IPS-15b (cell line): Measurements from ENCODE around the gene PCDHGC5.

Source experiments
- H3K27me3 ChIP-seq: one replicate; pipeline ENCODE4 v1.6.1; 2013; ENCODE audit warnings: low read length; ENCODE audit not compliant: control insufficient read depth, insufficient read depth
- H3K36me3 ChIP-seq: one replicate; pipeline ENCODE4 v1.6.1; 2013; ENCODE audit warnings: low read length; ENCODE audit not compliant: control insufficient read depth, insufficient read depth
- H3K4me1 ChIP-seq: one replicate; pipeline ENCODE4 v1.6.1; 2013; ENCODE audit warnings: mild to moderate bottlenecking, low read length; ENCODE audit not compliant: control insufficient read depth, insufficient read depth
- H3K4me3 ChIP-seq: one replicate; pipeline ENCODE4 v1.5.1; 2013; ENCODE audit warnings: low read depth, low read length
- H3K9ac ChIP-seq: one replicate; pipeline ENCODE4 v1.6.1; 2013; ENCODE audit warnings: low read depth, mild to moderate bottlenecking, low read length
- H3K9me3 ChIP-seq: one replicate; pipeline ENCODE4 v1.6.1; 2013; ENCODE audit warnings: mild to moderate bottlenecking, low read length; ENCODE audit not compliant: control insufficient read depth, insufficient read depth

The PCDHGC5 gene

DNA sequence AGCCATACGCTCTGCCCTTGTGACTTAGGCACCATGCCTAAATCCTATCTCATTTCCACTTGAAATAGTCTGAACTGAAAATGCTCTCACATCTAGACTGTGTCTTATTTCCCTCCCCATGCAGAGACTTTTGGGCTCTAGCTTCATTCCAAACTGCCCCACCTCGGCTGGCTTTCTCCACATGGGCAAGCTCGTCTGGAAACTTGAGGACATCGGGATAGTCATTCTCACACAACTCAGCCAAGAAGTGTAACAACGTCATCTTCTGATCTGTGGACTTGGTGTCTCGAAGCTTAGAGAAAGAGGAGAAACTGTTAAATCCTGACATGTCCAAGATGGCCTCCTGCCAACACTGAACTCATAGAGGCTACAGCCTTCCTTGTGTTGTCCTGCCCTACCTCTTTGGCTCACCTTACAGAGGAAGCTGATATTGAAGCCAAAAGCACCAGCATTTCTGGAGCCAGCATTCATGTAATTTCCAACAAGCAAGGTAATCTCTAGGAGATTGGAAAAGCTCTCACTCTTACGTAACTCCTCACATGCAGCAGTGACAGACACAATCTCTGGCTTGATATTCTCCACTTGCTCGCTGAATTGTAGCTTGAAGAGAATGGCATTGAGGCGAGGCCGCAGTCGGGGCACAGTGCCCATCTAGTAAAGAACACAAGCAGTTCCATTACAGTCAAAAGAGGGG lies 39.6 kb downstream of the PCDHGC5 start:
- Histone ChIP-seq H3K4me3 (no peak overlapping the region), H3K9me3 (no peaks in the 10 kb centered on the region), H3K9ac (no peak overlapping the region), H3K36me3 (peaks cover 11% of the 10 kb centered on the region), H3K27me3 (no peaks in the 10 kb centered on the region), H3K4me1 (peaks cover 12% of the 10 kb centered on the region)

GRCh38 chr5:141529002-141529401 lies 40.1 kb downstream of the PCDHGC5 start:
- H3K36me3 ChIP-seq, result peaks cover 11% of the 10 kb centered on the region
- H3K4me1 ChIP-seq, result peaks cover 12% of the 10 kb centered on the region
- no peak overlapping the region for H3K4me3 ChIP-seq
- H3K9me3 ChIP-seq, result no peaks in the 10 kb centered on the region
- no peak overlapping the region for H3K9ac ChIP-seq
- no peaks in the 10 kb centered on the region for H3K27me3 ChIP-seq

DNA sequence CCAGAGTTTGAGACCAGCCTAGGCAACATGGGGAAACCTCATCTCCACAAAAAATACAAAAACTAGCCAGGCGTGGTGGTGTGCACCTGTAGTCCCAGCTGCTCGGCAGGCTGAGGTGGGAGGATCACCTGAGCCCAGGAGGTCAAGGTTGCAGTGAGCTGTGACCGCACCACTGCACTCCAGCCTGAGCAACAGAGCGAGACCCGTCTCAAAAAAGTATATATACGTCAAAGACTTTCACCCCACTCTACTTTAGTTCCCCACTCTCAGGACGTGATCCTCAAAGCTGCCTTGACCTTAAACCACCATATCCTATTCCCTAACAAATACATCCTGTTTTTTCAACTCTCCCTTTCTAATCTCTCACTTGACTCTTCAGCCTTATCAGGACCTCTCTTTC lies 41.0 kb downstream of the PCDHGC5 start:
- Histone ChIP-seq H3K4me1 (peaks cover 7% of the 10 kb centered on the region), H3K9ac (no peak overlapping the region), H3K9me3 (no peaks in the 10 kb centered on the region), H3K36me3 (peaks cover 11% of the 10 kb centered on the region), H3K27me3 (no peaks in the 10 kb centered on the region), H3K4me3 (no peak overlapping the region)

- no peaks in the 10 kb centered on the region for H3K4me1 ChIP-seq
- no peak overlapping the region for H3K4me3 ChIP-seq
- H3K27me3 ChIP-seq, result no peaks in the 10 kb centered on the region
- peaks cover 8% of the 10 kb centered on the region for H3K36me3 ChIP-seq
- no peaks in the 10 kb centered on the region for H3K9me3 ChIP-seq
- no peak overlapping the region for H3K9ac ChIP-seq
Measured at GRCh38 chr5:141532726-141533125, 43.8 kb downstream of the PCDHGC5 start.

DNA sequence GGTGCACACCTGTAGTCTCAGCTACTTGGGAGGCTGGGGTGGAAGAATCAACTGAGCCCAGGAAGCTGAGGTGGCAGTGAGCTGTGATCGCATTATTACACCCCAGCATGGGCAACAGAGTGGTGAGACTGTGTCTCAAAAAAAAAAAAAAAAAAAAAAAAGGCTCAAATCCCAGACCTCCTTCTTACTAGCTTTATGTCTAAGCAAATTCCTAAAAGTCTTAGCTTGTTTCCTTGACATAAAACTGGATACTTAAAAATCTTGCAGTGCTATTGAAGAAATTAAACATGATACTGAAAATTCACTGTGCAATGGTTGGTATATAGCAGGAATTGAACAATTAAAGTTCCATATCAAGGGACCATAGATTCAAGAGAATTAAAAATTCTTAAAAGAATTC lies 45.0 kb downstream of the PCDHGC5 start:
- Histone ChIP-seq H3K9ac (no peak overlapping the region), H3K27me3 (no peaks in the 10 kb centered on the region), H3K4me3 (no peak overlapping the region), H3K9me3 (no peaks in the 10 kb centered on the region), H3K36me3 (peaks cover under 1% of the 10 kb centered on the region), H3K4me1 (no peaks in the 10 kb centered on the region)

DNA sequence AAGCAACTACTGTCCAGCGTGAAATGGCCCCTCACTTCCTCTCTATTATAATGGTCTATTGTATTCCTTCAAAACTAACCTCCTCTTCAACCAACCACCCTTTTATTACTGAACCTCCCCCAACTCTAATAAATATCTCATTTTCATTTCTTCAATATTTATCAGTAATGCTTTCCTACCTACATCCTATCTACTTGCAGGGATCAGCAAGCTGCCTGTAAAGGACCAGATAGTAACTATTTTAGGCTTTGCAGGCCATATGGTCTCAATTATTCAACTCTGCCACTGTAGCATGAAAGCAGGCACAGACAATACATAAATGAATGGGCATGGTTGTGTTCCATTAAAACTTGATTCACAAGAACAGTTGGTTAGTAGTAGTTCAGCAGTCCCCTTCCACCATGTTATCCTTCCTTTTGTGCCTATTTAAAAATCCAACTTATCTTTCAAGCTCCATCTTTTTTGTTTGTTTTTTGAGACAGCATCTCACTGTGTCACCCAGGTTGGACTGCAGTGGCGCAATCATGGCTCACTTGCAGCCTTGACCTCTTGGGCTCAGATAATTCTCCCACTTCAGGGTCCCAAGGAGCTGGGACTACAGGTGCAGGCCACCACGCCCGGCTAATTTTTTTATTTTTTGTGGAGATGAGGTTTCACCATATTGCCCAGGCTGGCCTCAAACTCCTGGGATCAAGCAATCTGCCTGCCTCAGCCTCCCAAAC lies 45.8 kb downstream of the PCDHGC5 start:
- Histone ChIP-seq H3K4me3 (no peak overlapping the region), H3K9me3 (no peaks in the 10 kb centered on the region), H3K27me3 (no peaks in the 10 kb centered on the region), H3K9ac (no peak overlapping the region), H3K4me1 (no peaks in the 10 kb centered on the region), H3K36me3 (no peaks in the 10 kb centered on the region)
